ENCODE results near the gene PACS1.

Gene PACS1

DNA sequence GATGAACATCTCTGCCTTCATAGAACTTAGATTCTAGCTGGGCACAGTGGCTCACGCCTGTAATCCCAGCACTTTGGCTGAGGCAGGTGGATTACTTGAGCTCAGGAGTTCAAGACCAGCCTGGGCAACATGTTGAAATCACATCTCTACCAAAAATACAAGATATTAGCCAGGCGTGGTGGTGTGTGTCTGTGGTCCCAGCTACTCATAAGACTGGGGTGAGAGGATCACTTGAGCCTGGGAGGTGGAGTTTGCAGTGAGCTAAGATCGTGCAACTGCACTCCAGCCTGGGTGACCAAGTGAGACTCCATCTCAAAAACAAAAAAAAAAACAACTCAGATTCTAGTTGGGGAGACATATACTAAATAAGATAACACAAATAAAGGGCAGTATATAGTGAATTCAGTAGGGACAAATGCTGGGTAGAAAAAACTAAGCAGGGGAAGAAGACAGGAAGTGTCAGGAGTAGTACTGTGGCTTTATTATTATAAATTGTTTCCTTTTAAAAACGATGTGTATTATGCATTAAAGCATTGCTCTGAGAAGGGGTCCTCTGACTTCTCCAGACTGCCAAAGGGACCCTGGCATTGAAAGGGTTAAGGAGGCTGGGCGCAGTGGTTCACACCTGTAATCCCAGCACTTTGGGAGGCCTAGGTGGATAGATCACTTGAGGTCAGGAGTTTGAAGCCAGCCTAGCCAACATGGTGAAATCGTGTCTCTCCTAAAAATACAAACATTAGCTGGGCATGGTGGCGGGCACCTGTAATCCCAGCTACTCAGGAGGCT, 46.7 kb downstream of the PACS1 start:
- Histone ChIP-seq H3K27ac (ENCODE audit: low read length) (no peak overlapping the region), H3K36me3 (ENCODE audit: insufficient read depth, low read depth, low read length) (no peaks in the 10 kb centered on the region), H3K4me1 (ENCODE audit: insufficient read depth, low read length) (peaks cover 39% of the 10 kb centered on the region), H3K9ac (ENCODE audit: low read depth, low read length) (no peak overlapping the region), H3K4me3 (ENCODE audit: low read length) (no peak overlapping the region), H3K9me3 (ENCODE audit: insufficient read depth, low read depth, low read length) (no peaks in the 10 kb centered on the region), H3K27me3 (ENCODE audit: insufficient read depth, low read length) (no peaks in the 10 kb centered on the region)

DNA sequence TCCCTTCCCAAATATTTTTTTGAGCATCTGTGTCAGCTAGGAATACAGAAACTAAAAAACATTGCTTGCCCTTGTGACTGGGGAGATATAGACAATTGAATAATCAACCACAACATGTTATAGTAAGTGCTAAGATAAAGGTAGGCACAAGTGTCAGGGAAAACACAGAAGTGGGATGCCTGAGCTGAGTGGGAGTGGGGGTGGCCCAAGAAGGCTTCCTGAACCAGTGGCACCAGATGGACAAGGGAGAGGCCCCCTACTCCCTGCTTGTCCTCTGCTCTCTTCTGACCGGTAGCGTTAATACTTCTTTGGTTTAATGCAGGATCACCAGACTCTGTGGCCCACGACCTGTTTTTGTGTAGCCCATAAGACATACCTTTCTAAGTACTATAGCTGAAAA, 48.8 kb downstream of the PACS1 start:
- Histone ChIP-seq H3K9me3 (ENCODE audit: insufficient read depth, low read depth, low read length) (no peaks in the 10 kb centered on the region), H3K27me3 (ENCODE audit: insufficient read depth, low read length) (no peaks in the 10 kb centered on the region), H3K4me3 (ENCODE audit: low read length) (no peak overlapping the region), H3K9ac (ENCODE audit: low read depth, low read length) (no peak overlapping the region), H3K4me1 (ENCODE audit: insufficient read depth, low read length) (peaks cover 18% of the 10 kb centered on the region), H3K36me3 (ENCODE audit: insufficient read depth, low read depth, low read length) (no peaks in the 10 kb centered on the region), H3K27ac (ENCODE audit: low read length) (no peak overlapping the region)

GRCh38 chr11:66119348-66120133, 49.5 kb downstream of the PACS1 start:
- H3K9ac ChIP-seq (ENCODE audit: low read depth, low read length), result no peak overlapping the region
- no peak overlapping the region for H3K27ac ChIP-seq (ENCODE audit: low read length)
- peaks cover 18% of the 10 kb centered on the region for H3K4me1 ChIP-seq (ENCODE audit: insufficient read depth, low read length)
- no peak overlapping the region for H3K4me3 ChIP-seq (ENCODE audit: low read length)
- H3K9me3 ChIP-seq (ENCODE audit: insufficient read depth, low read depth, low read length), result no peaks in the 10 kb centered on the region
- H3K27me3 ChIP-seq (ENCODE audit: insufficient read depth, low read length), result no peaks in the 10 kb centered on the region
- H3K36me3 ChIP-seq (ENCODE audit: insufficient read depth, low read depth, low read length), result no peaks in the 10 kb centered on the region

DNA sequence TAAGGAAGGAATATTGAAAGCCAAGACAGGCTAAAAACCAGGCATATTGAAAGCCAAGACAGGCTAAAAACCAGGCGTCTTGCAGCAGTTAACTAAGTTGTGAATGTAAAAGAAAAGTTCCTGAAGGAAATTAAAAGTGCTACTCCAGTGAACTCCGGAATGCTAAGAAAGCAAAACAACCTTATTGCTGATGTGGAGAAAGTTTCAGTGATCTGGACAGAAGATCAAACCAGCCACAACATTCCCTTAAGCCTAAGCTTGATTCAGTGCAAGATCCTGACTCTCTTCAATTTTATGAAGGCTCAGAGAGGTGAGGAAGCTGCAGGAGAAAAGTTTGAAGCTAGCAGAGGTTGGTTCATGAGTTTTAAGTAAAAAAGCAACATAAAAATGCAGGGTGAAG, 51.4 kb downstream of the PACS1 start:
- Histone ChIP-seq H3K9me3 (ENCODE audit: insufficient read depth, low read depth, low read length) (no peaks in the 10 kb centered on the region), H3K36me3 (ENCODE audit: insufficient read depth, low read depth, low read length) (no peaks in the 10 kb centered on the region), H3K4me1 (ENCODE audit: insufficient read depth, low read length) (peaks cover 20% of the 10 kb centered on the region), H3K27me3 (ENCODE audit: insufficient read depth, low read length) (no peaks in the 10 kb centered on the region), H3K4me3 (ENCODE audit: low read length) (no peak overlapping the region), H3K9ac (ENCODE audit: low read depth, low read length) (no peak overlapping the region), H3K27ac (ENCODE audit: low read length) (no peak overlapping the region)

GRCh38 chr11:66123902-66124301, 53.8 kb downstream of the PACS1 start:
- H3K27ac ChIP-seq (ENCODE audit: low read length), result no peak overlapping the region
- no peak overlapping the region for H3K9ac ChIP-seq (ENCODE audit: low read depth, low read length)
- no peak overlapping the region for H3K4me3 ChIP-seq (ENCODE audit: low read length)
- H3K27me3 ChIP-seq (ENCODE audit: insufficient read depth, low read length), result no peaks in the 10 kb centered on the region
- H3K9me3 ChIP-seq (ENCODE audit: insufficient read depth, low read depth, low read length), result no peaks in the 10 kb centered on the region
- H3K4me1 ChIP-seq (ENCODE audit: insufficient read depth, low read length), result peaks cover 38% of the 10 kb centered on the region
- no peaks in the 10 kb centered on the region for H3K36me3 ChIP-seq (ENCODE audit: insufficient read depth, low read depth, low read length)

- Histone ChIP-seq H3K4me3 (ENCODE audit: low read length) (no peak overlapping the region), H3K27me3 (ENCODE audit: insufficient read depth, low read length) (no peaks in the 10 kb centered on the region), H3K9ac (ENCODE audit: low read depth, low read length) (no peak overlapping the region), H3K36me3 (ENCODE audit: insufficient read depth, low read depth, low read length) (no peaks in the 10 kb centered on the region), H3K27ac (ENCODE audit: low read length) (no peak overlapping the region), H3K9me3 (ENCODE audit: insufficient read depth, low read depth, low read length) (no peaks in the 10 kb centered on the region), H3K4me1 (ENCODE audit: insufficient read depth, low read length) (peaks cover 31% of the 10 kb centered on the region)
These were observed 54.5 kb downstream of the PACS1 start for GRCh38 chr11:66124564-66124963.

DNA sequence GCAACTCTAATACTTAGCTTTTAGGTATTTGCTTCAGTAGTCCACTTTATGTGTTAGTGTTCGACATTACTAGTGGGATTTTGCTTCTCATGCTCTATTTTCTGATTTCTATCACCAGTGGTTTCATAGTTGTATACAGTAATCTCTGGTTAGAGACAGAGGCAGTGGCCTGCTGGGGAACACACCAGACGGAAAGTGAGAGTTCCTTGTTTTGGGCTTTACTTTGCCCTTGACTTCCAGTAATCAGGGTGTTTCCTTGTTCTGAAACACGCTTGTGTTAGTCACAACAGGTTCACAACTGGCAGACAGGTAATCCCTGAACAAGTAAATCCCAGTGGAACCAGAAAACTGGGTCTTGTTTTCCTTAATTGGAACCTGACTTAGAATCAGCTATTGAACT, 56.0 kb downstream of the PACS1 start:
- no peaks in the 10 kb centered on the region for H3K9me3 ChIP-seq (ENCODE audit: insufficient read depth, low read depth, low read length)
- H3K27ac ChIP-seq (ENCODE audit: low read length), result peak overlapping the region; percentile 16
- no peaks in the 10 kb centered on the region for H3K36me3 ChIP-seq (ENCODE audit: insufficient read depth, low read depth, low read length)
- H3K4me3 ChIP-seq (ENCODE audit: low read length), result no peak overlapping the region
- H3K4me1 ChIP-seq (ENCODE audit: insufficient read depth, low read length), result peaks cover 31% of the 10 kb centered on the region
- H3K9ac ChIP-seq (ENCODE audit: low read depth, low read length), result no peak overlapping the region
- no peaks in the 10 kb centered on the region for H3K27me3 ChIP-seq (ENCODE audit: insufficient read depth, low read length)

GRCh38 chr11:66126808-66127555, 56.9 kb downstream of the PACS1 start:
- Histone ChIP-seq H3K36me3 (ENCODE audit: insufficient read depth, low read depth, low read length) (no peaks in the 10 kb centered on the region), H3K9ac (ENCODE audit: low read depth, low read length) (peak overlapping the region; percentile 3; the same call in 1 of the 2 replicates), H3K4me1 (ENCODE audit: insufficient read depth, low read length) (peaks cover 31% of the 10 kb centered on the region), H3K27me3 (ENCODE audit: insufficient read depth, low read length) (no peaks in the 10 kb centered on the region), H3K9me3 (ENCODE audit: insufficient read depth, low read depth, low read length) (no peaks in the 10 kb centered on the region), H3K27ac (ENCODE audit: low read length) (peak overlapping the region; percentile 16), H3K4me3 (ENCODE audit: low read length) (no peak overlapping the region)

DNA sequence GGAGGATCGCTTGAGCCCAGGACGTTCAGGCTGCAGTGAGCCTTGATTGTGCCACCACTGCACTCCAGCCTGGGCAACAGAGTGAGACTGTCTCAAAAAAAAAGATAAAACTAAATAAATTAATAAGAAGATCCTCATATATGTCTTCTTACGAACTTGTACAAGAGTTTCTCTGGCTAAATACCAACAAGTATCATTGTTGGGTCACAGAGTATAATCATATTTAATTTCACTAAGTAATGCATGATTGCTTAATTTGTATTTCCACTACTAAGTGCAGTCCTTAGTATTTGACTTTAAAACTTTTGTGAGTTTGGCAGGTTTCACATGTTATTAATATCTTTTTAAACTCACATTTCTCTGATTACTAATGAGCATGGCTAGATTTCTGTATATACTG, 60.9 kb downstream of the PACS1 start:
- Histone ChIP-seq H3K27ac (ENCODE audit: low read length) (no peak overlapping the region), H3K4me1 (ENCODE audit: insufficient read depth, low read length) (peaks cover 29% of the 10 kb centered on the region), H3K9ac (ENCODE audit: low read depth, low read length) (no peak overlapping the region)

DNA sequence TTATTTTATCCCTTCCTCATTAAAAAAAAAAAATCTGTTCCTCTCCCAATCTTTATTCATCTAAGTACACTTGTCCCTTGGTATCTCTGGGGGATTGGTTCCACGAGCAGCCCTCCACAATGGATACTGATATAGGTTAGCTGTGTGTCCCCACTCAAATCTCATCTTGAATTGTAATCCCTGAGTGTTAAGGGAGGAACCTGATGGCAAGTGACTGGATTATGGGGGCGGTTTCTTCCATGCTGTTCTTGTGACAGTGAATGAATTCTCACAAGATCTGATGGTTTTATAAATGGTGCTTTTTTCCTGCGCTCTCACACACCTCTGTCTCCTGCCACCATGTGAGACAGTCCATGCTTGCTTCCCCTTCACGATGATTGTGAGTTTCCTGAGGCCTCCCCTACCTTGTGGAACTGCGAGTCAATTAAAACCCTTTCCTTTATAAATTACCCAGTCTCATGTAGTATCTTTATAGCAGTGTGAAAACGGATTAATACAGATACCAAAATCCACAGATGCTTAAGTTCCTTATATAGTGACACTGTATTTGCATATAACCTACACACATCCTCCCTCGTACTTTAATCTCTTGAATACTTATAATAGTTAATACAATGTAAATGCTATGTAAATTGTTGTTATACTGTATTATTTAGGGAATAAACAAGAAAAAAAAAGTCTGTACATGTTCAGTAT, 62.0 kb downstream of the PACS1 start:
- no peaks in the 10 kb centered on the region for H3K27me3 ChIP-seq (ENCODE audit: insufficient read depth, low read length)
- H3K4me3 ChIP-seq (ENCODE audit: low read length), result no peak overlapping the region
- H3K36me3 ChIP-seq (ENCODE audit: insufficient read depth, low read depth, low read length), result no peaks in the 10 kb centered on the region
- no peak overlapping the region for H3K9ac ChIP-seq (ENCODE audit: low read depth, low read length)
- H3K4me1 ChIP-seq (ENCODE audit: insufficient read depth, low read length), result peaks cover 18% of the 10 kb centered on the region
- H3K27ac ChIP-seq (ENCODE audit: low read length), result no peak overlapping the region
- no peaks in the 10 kb centered on the region for H3K9me3 ChIP-seq (ENCODE audit: insufficient read depth, low read depth, low read length)

More for the DNA sequence above, 60.9 kb downstream of the PACS1 start:
- H3K9me3 ChIP-seq (ENCODE audit: insufficient read depth, low read depth, low read length), result no peaks in the 10 kb centered on the region
- H3K4me3 ChIP-seq (ENCODE audit: low read length), result no peak overlapping the region
- no peaks in the 10 kb centered on the region for H3K36me3 ChIP-seq (ENCODE audit: insufficient read depth, low read depth, low read length)
- no peaks in the 10 kb centered on the region for H3K27me3 ChIP-seq (ENCODE audit: insufficient read depth, low read length)

DNA sequence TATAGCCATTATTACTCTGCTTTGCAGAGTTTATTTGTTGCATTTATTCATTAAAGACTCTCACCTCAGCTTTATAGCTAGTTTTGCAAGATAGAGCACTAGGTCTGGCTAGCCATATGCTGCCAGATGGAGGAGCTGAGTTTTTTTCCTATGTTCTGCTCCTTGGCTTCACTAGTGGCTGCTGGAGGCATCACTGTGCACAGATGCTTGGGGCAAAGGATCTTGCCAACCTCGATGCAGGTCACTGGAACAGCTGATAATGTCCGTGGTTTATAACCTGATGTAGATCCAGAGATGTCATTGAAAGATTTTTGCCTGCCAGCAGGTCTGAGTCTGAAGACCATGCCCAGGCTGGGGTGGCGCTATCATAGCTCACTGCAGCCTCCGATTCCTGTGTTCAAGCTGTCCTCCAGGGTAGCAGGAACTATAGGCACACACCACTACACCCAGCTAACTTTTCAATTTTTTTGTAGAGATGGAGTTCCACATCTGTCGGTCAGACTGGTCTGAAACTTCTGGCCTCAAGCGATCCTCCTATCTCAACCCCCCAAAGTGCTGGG, 63.2 kb downstream of the PACS1 start:
- Histone ChIP-seq H3K27me3 (ENCODE audit: insufficient read depth, low read length) (no peaks in the 10 kb centered on the region), H3K4me3 (ENCODE audit: low read length) (no peak overlapping the region), H3K27ac (ENCODE audit: low read length) (no peak overlapping the region), H3K9me3 (ENCODE audit: insufficient read depth, low read depth, low read length) (no peaks in the 10 kb centered on the region), H3K36me3 (ENCODE audit: insufficient read depth, low read depth, low read length) (no peaks in the 10 kb centered on the region), H3K9ac (ENCODE audit: low read depth, low read length) (no peak overlapping the region), H3K4me1 (ENCODE audit: insufficient read depth, low read length) (peaks cover 6% of the 10 kb centered on the region; the same call in 1 of the 2 replicates)

Data from iPS-20b (cell line).